Fibroblast of skin of left quadriceps (primary cell): ENCODE results near the gene CSNK1A1.
A peak's percentile ranks its signal among the peaks of the same experiment; 100 is the strongest.
"Not testable (repeated sequence)": the region's sequence is repeated elsewhere in the genome, so short reads cannot be mapped to it uniquely, and the experiment has no call there.

ENCODE experiments used
- DNase-seq, 2 experiments: peaks; one replicate each; pipeline ENCODE4 v3.0.0-alpha.2; 2013; ENCODE audit warnings: low read depth in 2 of 2

The CSNK1A1 gene

GRCh38 chr5:149551227-149552037 lies at the start of gene CSNK1A1:
CSNK1A1 (minus strand) TSS chr5:149551439; CDS start chr5:149550964, 475 bp downstream.
- peak; percentile 95 for DNase-seq

- DNase-seq, result no peak
Measured at GRCh38 chr5:149600932-149601331, 49.7 kb upstream of the CSNK1A1 start.

GRCh38 chr5:149599375-149599774 lies 48.1 kb upstream of the CSNK1A1 start:
- no peak for DNase-seq

GRCh38 chr5:149598966-149599365 lies 47.7 kb upstream of the CSNK1A1 start:
- DNase-seq, result no peak

GRCh38 chr5:149598234-149598633 lies 47.0 kb upstream of the CSNK1A1 start:
- DNase-seq, result not testable (repeated sequence)

- DNase-seq, result no peak
Measured at GRCh38 chr5:149597618-149598017, 46.4 kb upstream of the CSNK1A1 start.

GRCh38 chr5:149596712-149597111 lies 45.5 kb upstream of the CSNK1A1 start:
- DNase-seq, result no peak

- DNase-seq, result not testable (repeated sequence)
Measured at GRCh38 chr5:149595105-149595504, 43.9 kb upstream of the CSNK1A1 start.

GRCh38 chr5:149594206-149594895 lies 43.1 kb upstream of the CSNK1A1 start:
- DNase-seq, result no peak

- DNase-seq, result no peak
Measured at GRCh38 chr5:149593370-149593769, 42.1 kb upstream of the CSNK1A1 start.

- no peak for DNase-seq
Measured at GRCh38 chr5:149588936-149589335, 37.7 kb upstream of the CSNK1A1 start.

- no peak for DNase-seq
Measured at GRCh38 chr5:149586708-149587318, 35.6 kb upstream of the CSNK1A1 start.

- no peak for DNase-seq
Measured at GRCh38 chr5:149585910-149586309, 34.7 kb upstream of the CSNK1A1 start.

- no peak for DNase-seq
Measured at GRCh38 chr5:149584121-149584520, 32.9 kb upstream of the CSNK1A1 start.

GRCh38 chr5:149583394-149583793 lies 32.2 kb upstream of the CSNK1A1 start:
- no peak for DNase-seq

- no peak for DNase-seq
Measured at GRCh38 chr5:149581931-149582768, 30.9 kb upstream of the CSNK1A1 start.

GRCh38 chr5:149581192-149581861 lies 30.1 kb upstream of the CSNK1A1 start, which contains the start of gene ARHGEF37:
ARHGEF37 (plus strand) TSS chr5:149581498; CDS start chr5:149597770, 16,272 bp downstream.
- DNase-seq, result no peak

GRCh38 chr5:149580808-149581191 lies 29.6 kb upstream of the CSNK1A1 start:
- no peak for DNase-seq

- DNase-seq, result no peak
Measured at GRCh38 chr5:149578896-149579295, 27.7 kb upstream of the CSNK1A1 start.

GRCh38 chr5:149576021-149576420 lies 24.8 kb upstream of the CSNK1A1 start:
- DNase-seq, result no peak

- DNase-seq, result no peak
Measured at GRCh38 chr5:149575131-149575530, 23.9 kb upstream of the CSNK1A1 start.
